Left ventricle myocardium inferior (tissue), 1 donor: ENCODE data around the gene BARX2. TPM values are rescaled to one million over a fixed set of nuclear protein-coding genes. Genes with fewer than 3 reads are reported as not detected.

ENCODE experiments used
- DNase-seq: peaks from one replicate; pipeline ENCODE4 v3.0.0-alpha.2; 2020
- H3K27ac ChIP-seq: fragments of 200-600 bp; replicated peaks from 2 replicates; pipeline ENCODE4 v1.8.0; 2021
- H3K27me3 ChIP-seq: fragments of 200-600 bp; 2 replicates; pipeline ENCODE4 v1.8.0; 2021; ENCODE audit warnings: low read depth
- H3K36me3 ChIP-seq: fragments of 200-600 bp; 2 replicates; pipeline ENCODE4 v1.8.0; 2021
- H3K4me1 ChIP-seq: fragments of 200-600 bp; 2 replicates; pipeline ENCODE4 v1.8.0; 2021
- H3K4me3 ChIP-seq: fragments of 200-600 bp; 2 replicates; pipeline ENCODE4 v1.8.0; 2021; ENCODE audit warnings: mild to moderate bottlenecking, moderate library complexity
- H3K9me3 ChIP-seq: fragments of 200-600 bp; replicated peaks from 2 replicates; pipeline ENCODE4 v1.8.0; 2021
- CTCF ChIP-seq: fragments of 200-600 bp; IDR thresholded peaks from 2 replicates; pipeline ENCODE4 v1.8.0; 2021; ENCODE audit warnings: antibody characterized with exemption, mild to moderate bottlenecking, borderline replicate concordance
- intact Hi-C: fragments of 100-400 bp; cut with micrococcal nuclease; formaldehyde crosslinking; loops from one replicate; pipeline ENCODE4 v1.11.0; 2022
- total RNA-seq: library from RNA; stranded (reverse); fragmentation: NEBNext Ultra II Directional; extraction: Animal tissue kit (Norgen Biotek cat#: 25700); gene quantifications from one replicate; pipeline ENCODE4 v1.2.1, GENCODE V29; 2021
- donor health status: DM: no; HTN: yes; CAD: no; lungs with severe emphysema.

BARX2 gene
- total RNA-seq, 1 donor from 2014 or later: not detected

- no peaks in the 10 kb centered on the region for H3K4me1 ChIP-seq
- no peak overlapping the region for H3K27ac ChIP-seq
- H3K9me3 ChIP-seq: no peaks in the 10 kb centered on the region
- TF ChIP-seq CTCF: no peak
- H3K36me3 ChIP-seq: no peaks in the 10 kb centered on the region
- no peak overlapping the region for H3K4me3 ChIP-seq
- peaks cover 87% of the 10 kb centered on the region for H3K27me3 ChIP-seq
- intact Hi-C loops: no loop called here
- no peak for DNase-seq
These were observed 7.4 kb downstream of the BARX2 start for GRCh38 chr11:129383060-129383459.

- Histone ChIP-seq H3K4me3 (no peak overlapping the region), H3K4me1 (no peaks in the 10 kb centered on the region), H3K36me3 (no peaks in the 10 kb centered on the region), H3K9me3 (no peaks in the 10 kb centered on the region), H3K27ac (no peak overlapping the region), H3K27me3 (peaks cover 87% of the 10 kb centered on the region)
- intact Hi-C loops: no loop called here
- no peak for DNase-seq
- TF ChIP-seq CTCF: no peak
These were observed 7.9 kb downstream of the BARX2 start for GRCh38 chr11:129383502-129383901.

- intact Hi-C loops: no loop called here
- peaks cover 87% of the 10 kb centered on the region for H3K27me3 ChIP-seq
- no peak for TF ChIP-seq CTCF
These were observed 8.8 kb downstream of the BARX2 start for GRCh38 chr11:129384415-129384814.

GRCh38 chr11:129385801-129386200 is 10.2 kb downstream of the BARX2 start:
- H3K9me3 ChIP-seq: no peaks in the 10 kb centered on the region
- no peak for TF ChIP-seq CTCF
- H3K4me1 ChIP-seq: no peaks in the 10 kb centered on the region
- H3K27ac ChIP-seq: no peak overlapping the region
- no peaks in the 10 kb centered on the region for H3K36me3 ChIP-seq
- H3K4me3 ChIP-seq: no peak overlapping the region
- DNase-seq: no peak
- H3K27me3 ChIP-seq: peaks cover 87% of the 10 kb centered on the region
- intact Hi-C loops: no loop called here

More at GRCh38 chr11:129384415-129384814, 8.8 kb downstream of the BARX2 start:
- no peak for DNase-seq
- no peak overlapping the region for H3K4me3 ChIP-seq
- H3K27ac ChIP-seq: no peak overlapping the region
- H3K4me1 ChIP-seq: no peaks in the 10 kb centered on the region
- H3K9me3 ChIP-seq: no peaks in the 10 kb centered on the region
- no peaks in the 10 kb centered on the region for H3K36me3 ChIP-seq

- peak overlapping the region; percentile 21 for H3K4me3 ChIP-seq
- no peak overlapping the region for H3K27ac ChIP-seq
- DNase-seq: no peak
- no peaks in the 10 kb centered on the region for H3K4me1 ChIP-seq
- H3K27me3 ChIP-seq: peaks cover 87% of the 10 kb centered on the region
- intact Hi-C loops: no loop called here
- TF ChIP-seq CTCF: no peak
- H3K9me3 ChIP-seq: no peaks in the 10 kb centered on the region
- no peaks in the 10 kb centered on the region for H3K36me3 ChIP-seq
These were observed 11.2 kb downstream of the BARX2 start for GRCh38 chr11:129386795-129387397.

- Histone ChIP-seq H3K36me3 (no peaks in the 10 kb centered on the region), H3K9me3 (no peaks in the 10 kb centered on the region), H3K27ac (no peak overlapping the region), H3K4me3 (no peak overlapping the region), H3K27me3 (peaks cover 87% of the 10 kb centered on the region), H3K4me1 (no peaks in the 10 kb centered on the region)
- DNase-seq: no peak
- TF ChIP-seq CTCF: no peak
- intact Hi-C loops: no loop called here
These were observed 11.8 kb downstream of the BARX2 start for GRCh38 chr11:129387434-129387833.
